ENCODE data around the gene APIP. TPM values are rescaled to one million over a fixed set of nuclear protein-coding genes. Genes with fewer than 3 reads are reported as not detected.

The APIP gene
- total RNA-seq, 4 donors from 2014 or later, result 20.7 to 40.4 (median 29.0) TPM

- Histone ChIP-seq H3K27me3 (no peaks in the 10 kb centered on the region), H3K36me3 (no peaks in the 10 kb centered on the region), H3K9me3 (peaks cover 0 to 7% of the 10 kb centered on the region in 2 donors), H3K4me3 (no peak overlapping the region), H3K27ac (no peak overlapping the region), H3K4me1 (peaks cover 0 to 8% of the 10 kb centered on the region in 2 donors)
- no peak for DNase-seq
- intact Hi-C loops (cut with DNase I; ENCODE audit: low total_unique reads), result no loop called here
- TF ChIP-seq, protein P1, sequence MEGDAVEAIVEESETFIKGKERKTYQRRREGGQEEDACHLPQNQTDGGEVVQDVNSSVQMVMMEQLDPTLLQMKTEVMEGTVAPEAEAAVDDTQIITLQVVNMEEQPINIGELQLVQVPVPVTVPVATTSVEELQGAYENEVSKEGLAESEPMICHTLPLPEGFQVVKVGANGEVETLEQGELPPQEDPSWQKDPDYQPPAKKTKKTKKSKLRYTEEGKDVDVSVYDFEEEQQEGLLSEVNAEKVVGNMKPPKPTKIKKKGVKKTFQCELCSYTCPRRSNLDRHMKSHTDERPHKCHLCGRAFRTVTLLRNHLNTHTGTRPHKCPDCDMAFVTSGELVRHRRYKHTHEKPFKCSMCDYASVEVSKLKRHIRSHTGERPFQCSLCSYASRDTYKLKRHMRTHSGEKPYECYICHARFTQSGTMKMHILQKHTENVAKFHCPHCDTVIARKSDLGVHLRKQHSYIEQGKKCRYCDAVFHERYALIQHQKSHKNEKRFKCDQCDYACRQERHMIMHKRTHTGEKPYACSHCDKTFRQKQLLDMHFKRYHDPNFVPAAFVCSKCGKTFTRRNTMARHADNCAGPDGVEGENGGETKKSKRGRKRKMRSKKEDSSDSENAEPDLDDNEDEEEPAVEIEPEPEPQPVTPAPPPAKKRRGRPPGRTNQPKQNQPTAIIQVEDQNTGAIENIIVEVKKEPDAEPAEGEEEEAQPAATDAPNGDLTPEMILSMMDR (IDR thresholded peaks at IDR 0.05), result no peak
Measured at GRCh38 chr11:34944692-34945091, 28.5 kb upstream of the APIP start.

GRCh38 chr11:34941688-34942087 is 25.5 kb upstream of the APIP start:
- DNase-seq, result no peak
- TF ChIP-seq, protein P1 (IDR thresholded peaks at IDR 0.05), result no peak
- no peak for TF ChIP-seq POLR2A (IDR thresholded peaks at IDR 0.05)
- Histone ChIP-seq H3K9me3 (peaks cover 0 to 7% of the 10 kb centered on the region in 2 donors), H3K36me3 (no peaks in the 10 kb centered on the region), H3K4me1 (no peaks in the 10 kb centered on the region), H3K27me3 (no peaks in the 10 kb centered on the region), H3K27ac (no peak overlapping the region), H3K4me3 (no peak overlapping the region)
- intact Hi-C loops (cut with DNase I; ENCODE audit: low total_unique reads), result no loop called here

- intact Hi-C loops (cut with DNase I; ENCODE audit: low total_unique reads), result no loop called here
- Histone ChIP-seq H3K27ac (peak overlapping the region in 1 of 2 donors; percentile 67), H3K27me3 (no peaks in the 10 kb centered on the region), H3K9me3 (peaks cover 0 to 7% of the 10 kb centered on the region in 2 donors), H3K4me3 (no peak overlapping the region), H3K36me3 (no peaks in the 10 kb centered on the region), H3K4me1 (no peaks in the 10 kb centered on the region)
- no peak for TF ChIP-seq POLR2A (IDR thresholded peaks at IDR 0.05)
- TF ChIP-seq, protein P1 (IDR thresholded peaks at IDR 0.05), result no peak
- no peak for DNase-seq
Measured at GRCh38 chr11:34940026-34940677, 24.0 kb upstream of the APIP start.

DNA sequence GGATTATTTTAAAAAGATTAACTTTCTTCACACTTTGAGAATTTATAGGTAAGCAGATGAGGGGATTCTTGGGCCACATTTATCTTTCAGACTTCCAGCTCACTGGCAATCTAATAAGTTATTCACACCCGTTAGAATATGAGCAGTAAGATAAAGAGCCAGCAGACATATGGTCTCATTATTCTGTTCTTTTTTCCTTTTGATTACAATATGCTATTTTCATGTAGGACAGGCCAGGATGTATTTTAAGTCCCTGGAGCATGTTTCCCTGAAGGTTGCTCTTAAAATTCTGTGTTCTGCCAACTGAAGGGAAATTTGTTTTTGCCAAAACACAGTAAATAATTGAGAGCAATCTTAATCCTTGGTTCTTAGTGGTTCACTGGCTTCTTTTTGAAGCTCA is 22.4 kb upstream of the APIP start:
- Histone ChIP-seq H3K27ac (peak overlapping the region in 1 of 2 donors; percentile 64), H3K9me3 (no peaks in the 10 kb centered on the region), H3K27me3 (no peaks in the 10 kb centered on the region), H3K4me1 (no peaks in the 10 kb centered on the region), H3K4me3 (no peak overlapping the region), H3K36me3 (no peaks in the 10 kb centered on the region)
- TF ChIP-seq POLR2A (IDR thresholded peaks at IDR 0.05), result no peak
- TF ChIP-seq, protein P1 (IDR thresholded peaks at IDR 0.05), result no peak
- intact Hi-C loops (cut with DNase I; ENCODE audit: low total_unique reads), result no loop called here
- no peak for DNase-seq

DNA sequence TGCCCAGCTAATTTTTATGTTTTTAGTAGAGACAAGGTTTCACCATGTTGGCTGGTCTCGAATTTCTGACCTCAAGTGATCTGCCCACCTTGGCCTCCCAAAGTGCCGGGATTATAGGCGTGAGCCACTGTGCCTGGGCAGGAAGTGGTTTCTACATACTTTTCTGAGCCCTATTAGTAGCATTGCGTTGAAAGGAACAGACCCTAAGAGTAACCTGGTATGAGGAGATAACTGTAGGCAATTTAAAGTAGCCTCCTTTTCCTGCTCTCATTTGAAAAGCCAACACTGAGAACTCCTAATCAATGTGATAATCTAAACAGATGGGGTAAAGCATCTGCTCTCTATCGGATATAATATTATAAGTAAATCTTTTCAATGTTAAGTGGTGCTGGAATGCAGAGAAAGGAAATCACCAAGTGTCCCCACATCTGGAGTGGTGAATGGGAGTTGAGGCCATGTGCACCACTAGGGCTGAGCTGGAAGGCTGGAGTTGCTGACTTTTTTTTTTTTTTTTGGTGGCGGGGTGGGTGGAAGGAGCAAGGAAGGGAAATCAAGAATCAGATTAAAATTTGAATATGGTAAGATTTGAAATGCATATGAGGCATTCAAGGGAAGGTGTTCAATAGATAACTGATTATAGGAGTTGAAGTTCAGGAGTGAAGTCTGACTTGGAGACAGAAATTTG is 20.9 kb upstream of the APIP start:
- Histone ChIP-seq H3K27ac (peak overlapping the region in 1 of 2 donors; percentile 64), H3K9me3 (no peaks in the 10 kb centered on the region), H3K4me1 (no peaks in the 10 kb centered on the region), H3K36me3 (no peaks in the 10 kb centered on the region), H3K4me3 (no peak overlapping the region), H3K27me3 (no peaks in the 10 kb centered on the region)
- TF ChIP-seq POLR2A (IDR thresholded peaks at IDR 0.05), result no peak
- no peak for DNase-seq
- intact Hi-C loops (cut with DNase I; ENCODE audit: low total_unique reads), result no loop called here
